GM13977 (cell line): ENCODE results near the gene SAP30L.

Experiments used
- DNase-seq: peaks from one replicate; pipeline ENCODE4 v3.0.0; 2012; ENCODE audit warnings: low spot score
- in situ Hi-C: fragments of 300-500 bp; cut with MboI; formaldehyde crosslinking; loops from one replicate; pipeline ENCODE4 v1.12.0; 2022; ENCODE audit warnings: low sequenced_read_pairs, low pct_unique_long_range_greater_than_20kb, mixed read lengths, inconsistent platforms; ENCODE audit not compliant: unreplicated experiment
- TF ChIP-seq, protein P1 (sequence below): IDR thresholded peaks from 2 replicates; pipeline ENCODE4 v1.5.1; 2012; ENCODE audit warnings: mild to moderate bottlenecking, control low read depth; ENCODE audit not compliant: insufficient read depth; ENCODE audit errors: extremely low read depth, missing control alignments

The SAP30L gene

DNA sequence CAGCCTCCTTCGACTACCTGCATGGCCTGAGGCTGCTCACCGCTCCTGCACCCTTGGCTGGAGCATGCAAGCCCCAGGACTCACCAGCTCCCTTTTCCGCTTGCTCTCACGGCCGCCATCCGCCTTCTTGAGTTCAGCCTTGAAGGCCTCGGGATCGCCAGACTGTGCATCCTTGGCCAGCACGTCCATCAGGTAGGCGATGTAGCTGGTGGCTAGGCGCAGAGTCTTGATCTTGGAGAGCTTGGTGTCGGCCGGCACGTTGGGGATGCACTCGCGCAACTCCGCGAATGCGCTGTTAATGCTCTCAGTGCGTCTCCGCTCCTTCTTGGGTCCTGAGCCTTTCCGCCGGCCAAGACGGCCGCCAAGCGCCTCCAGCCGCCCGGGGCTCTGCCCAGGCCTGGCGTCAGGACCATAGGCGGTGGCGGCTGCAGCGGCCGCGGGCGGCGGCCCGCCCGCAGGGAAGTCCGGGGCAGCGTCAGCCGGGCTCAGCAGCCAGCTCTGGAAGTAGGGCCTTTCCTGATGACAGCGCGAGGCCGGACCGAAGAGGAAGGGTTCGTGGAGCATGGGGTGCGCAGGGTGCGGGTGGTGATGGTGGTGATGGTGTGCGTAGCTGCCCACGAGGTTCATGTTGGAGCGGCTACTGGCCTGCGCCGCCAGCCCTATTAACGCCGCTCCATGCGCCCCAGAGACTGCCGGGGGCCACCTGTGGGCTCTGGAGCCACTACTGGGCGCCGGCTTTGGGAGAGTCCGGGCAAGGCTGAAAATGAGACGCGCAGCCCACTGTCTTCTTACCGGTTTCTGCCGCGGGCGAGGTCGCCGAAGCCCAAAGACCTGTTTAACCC lies 31.8 kb downstream of the SAP30L start:
- in situ Hi-C loops: no loop called here
- TF ChIP-seq, protein P1, sequence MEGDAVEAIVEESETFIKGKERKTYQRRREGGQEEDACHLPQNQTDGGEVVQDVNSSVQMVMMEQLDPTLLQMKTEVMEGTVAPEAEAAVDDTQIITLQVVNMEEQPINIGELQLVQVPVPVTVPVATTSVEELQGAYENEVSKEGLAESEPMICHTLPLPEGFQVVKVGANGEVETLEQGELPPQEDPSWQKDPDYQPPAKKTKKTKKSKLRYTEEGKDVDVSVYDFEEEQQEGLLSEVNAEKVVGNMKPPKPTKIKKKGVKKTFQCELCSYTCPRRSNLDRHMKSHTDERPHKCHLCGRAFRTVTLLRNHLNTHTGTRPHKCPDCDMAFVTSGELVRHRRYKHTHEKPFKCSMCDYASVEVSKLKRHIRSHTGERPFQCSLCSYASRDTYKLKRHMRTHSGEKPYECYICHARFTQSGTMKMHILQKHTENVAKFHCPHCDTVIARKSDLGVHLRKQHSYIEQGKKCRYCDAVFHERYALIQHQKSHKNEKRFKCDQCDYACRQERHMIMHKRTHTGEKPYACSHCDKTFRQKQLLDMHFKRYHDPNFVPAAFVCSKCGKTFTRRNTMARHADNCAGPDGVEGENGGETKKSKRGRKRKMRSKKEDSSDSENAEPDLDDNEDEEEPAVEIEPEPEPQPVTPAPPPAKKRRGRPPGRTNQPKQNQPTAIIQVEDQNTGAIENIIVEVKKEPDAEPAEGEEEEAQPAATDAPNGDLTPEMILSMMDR: no peak
- DNase-seq: peak; percentile 48

DNA sequence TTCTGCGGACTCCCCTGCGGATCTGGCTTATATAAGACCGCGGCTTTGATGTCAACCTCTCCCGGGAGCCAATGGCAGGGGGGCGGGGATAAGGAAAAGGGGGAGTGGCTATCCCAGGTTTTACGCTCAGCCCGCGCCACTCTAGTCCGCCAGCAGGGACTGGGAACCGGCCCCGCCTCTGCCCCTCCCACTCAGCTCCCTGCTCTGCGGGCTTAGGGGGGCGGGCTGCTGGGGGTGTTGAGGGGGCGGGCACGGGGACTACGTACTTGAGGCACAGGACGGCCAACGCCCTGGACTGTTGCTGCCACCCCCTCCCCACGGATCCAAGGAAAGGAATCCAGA lies 32.4 kb downstream of the SAP30L start, which contains the start of gene HAND1:
Gene HAND1, minus strand, starts transcription at position 4 of the 342 bp plus-strand sequence. CDS start 219 bp downstream, outside the sequence.
- no peak for DNase-seq
- TF ChIP-seq, protein P1: no peak
- in situ Hi-C loops: no loop called here

DNA sequence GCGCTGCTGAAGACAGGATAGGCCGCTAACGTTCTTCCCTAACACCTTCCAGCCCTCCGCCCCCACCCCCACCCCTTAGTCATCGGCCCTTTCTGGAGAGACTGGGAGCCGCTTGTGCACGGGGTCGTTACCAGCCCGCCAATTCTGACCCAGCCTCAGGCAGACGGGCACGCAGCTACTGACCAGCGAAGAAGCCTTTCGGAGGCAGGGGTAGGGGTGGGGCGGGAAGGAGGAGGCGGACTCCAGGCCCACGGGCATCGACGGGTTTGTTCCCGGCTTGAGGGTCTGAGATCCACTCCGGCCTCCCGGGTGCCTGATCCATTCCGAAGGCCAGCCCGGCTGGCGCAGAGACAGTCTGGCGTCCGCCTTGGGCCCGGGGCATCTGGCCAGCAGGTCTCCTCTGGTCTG lies 33.0 kb downstream of the SAP30L start:
- in situ Hi-C loops: no loop called here
- TF ChIP-seq, protein P1: no peak
- no peak for DNase-seq

DNA sequence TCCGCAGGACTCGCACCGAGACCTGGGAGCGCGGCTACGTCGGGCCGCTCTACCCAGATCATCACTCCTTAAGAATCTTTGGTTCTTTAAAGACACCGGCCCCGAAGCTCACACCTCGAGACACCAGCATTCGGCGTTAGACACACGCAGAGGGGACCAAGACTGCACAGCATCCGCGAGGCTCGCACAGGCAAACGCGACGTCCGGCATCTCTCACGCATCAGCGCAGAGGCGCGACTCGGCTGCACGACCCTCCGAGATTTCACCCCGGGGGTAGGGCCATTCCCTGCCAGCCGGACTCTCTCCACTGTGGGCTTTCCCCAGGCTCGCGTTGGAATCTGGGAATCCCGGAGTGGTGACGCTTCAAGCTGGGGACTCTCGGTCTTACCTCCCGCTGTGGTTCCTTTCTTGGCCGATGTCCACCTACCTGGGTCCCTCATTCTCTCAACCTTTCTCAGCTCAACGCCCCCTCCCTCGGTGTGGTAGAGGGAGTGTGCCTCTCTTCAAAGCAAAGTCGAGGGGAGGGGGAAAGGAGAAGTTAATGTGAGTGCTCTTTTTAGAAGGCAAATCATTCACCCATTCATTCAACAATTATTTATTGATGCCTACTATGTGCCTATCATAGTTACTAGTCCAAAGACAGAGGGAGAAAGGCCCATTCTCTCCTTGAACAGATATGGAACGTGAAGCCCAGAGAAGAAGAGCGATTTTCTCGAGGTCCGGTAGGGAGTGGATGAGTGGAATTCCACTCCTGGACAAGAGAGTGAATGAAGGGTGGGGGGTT lies 33.6 kb downstream of the SAP30L start:
- in situ Hi-C loops: no loop called here
- peak; percentile 42 for DNase-seq
- TF ChIP-seq, protein P1: no peak

DNA sequence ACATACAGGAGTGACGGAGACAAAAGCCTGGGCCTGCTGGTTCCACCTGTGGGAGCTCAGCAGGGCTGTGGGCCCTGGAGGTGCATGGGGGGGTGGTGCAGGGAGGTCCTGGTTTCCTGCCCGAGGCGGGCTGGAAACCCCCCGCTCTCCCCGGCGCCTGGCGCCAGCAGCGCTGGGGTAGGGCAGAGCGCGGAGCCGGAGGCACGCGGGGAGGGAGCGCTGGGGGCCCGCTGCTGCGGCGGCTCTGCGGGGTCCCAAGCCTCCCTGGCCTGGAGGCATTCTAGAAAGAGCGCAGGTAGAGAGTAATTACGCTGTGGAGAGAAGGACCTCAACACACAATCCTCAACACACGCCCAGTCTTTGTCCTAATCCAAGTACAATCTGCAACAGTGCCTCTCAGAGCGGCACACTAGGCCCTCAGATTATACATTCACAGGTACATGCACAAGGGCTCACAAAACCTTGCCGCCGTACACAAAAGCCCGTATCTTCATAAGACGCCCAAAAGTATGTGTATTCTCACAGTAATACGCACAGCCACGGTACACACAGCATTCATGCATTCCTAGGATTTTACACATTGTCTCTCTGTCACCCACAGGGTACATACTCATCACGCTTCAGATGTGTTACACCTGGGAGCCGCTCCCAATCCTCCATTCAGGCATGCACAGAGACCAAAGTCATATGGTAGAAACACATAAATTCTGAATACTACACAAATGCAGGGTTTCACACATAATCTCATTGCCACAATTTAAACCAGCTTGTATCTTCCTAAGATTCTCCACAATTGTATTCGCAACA lies 34.4 kb downstream of the SAP30L start:
- in situ Hi-C loops: no loop called here
- TF ChIP-seq, protein P1: no peak
- DNase-seq: peak; percentile 64

DNA sequence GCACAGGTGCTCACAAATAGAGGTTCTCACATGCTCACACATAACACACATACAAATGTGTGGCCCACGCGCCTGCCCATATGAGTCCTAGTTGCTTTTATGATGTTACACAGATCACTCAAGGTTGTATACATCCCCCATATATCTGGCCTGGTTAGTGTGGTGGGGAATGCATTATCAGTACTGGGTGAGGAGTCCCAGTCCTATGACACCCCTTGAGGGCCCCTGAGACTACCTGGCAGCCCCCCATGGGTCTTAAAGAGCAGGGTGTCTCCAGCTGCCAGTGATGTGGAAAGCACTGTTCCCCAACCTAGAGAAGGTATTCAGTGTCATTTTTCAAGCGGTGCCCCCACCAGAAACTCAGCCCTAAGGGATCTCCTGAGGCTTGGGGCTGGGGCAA lies 35.0 kb downstream of the SAP30L start:
- DNase-seq: no peak
- TF ChIP-seq, protein P1: no peak
- in situ Hi-C loops: no loop called here
